Epithelial cell of esophagus (primary cell): ENCODE measurements around the gene CORO2B.

ENCODE experiments used
- DNase-seq: peaks from one replicate; pipeline ENCODE4 v3.0.0; 2010; ENCODE audit warnings: low read depth
- H3K4me3 ChIP-seq: 2 replicates; pipeline ENCODE4 v1.5.1; 2011; ENCODE audit warnings: mild to moderate bottlenecking, low read length, control low read depth
- CTCF ChIP-seq: IDR thresholded peaks from 2 replicates; pipeline ENCODE4 v1.5.1; 2011; ENCODE audit warnings: low read depth, mild to moderate bottlenecking, low read length, control low read depth, inconsistent platforms; ENCODE audit not compliant: insufficient read depth; ENCODE audit errors: missing control alignments

Gene CORO2B

GRCh38 chr15:68653031-68653635 lies 74.3 kb downstream of the CORO2B start:
- no peak overlapping the region for H3K4me3 ChIP-seq
- no peak for DNase-seq
- TF ChIP-seq CTCF: no peak

DNA sequence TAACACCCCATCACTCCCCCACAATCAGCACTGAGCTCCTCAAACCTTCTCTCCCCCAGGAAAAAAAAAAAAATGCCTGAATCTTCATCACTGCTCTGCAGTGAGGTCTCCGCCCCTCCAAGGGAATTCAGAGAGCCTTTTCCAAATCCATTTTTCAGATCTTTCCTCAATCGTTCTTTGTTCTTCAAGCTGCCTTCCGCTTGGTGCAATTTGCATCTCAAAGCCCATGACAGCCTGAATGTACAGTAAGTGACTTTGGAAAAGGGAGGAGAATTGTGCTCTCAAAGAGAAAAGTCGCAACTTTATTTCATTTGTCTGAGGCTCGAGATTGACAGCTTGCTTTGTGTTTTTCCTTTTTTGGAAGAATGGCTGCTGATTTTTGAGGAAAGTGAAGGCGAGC lies 75.0 kb downstream of the CORO2B start:
- TF ChIP-seq CTCF: no peak
- no peak for DNase-seq
- H3K4me3 ChIP-seq: no peak overlapping the region

GRCh38 chr15:68654786-68655560 lies 76.2 kb downstream of the CORO2B start:
- no peak for DNase-seq
- no peak overlapping the region for H3K4me3 ChIP-seq
- TF ChIP-seq CTCF: no peak

- no peak for DNase-seq
- no peak for TF ChIP-seq CTCF
- no peak overlapping the region for H3K4me3 ChIP-seq
Observed at GRCh38 chr15:68655686-68656437, 77.1 kb downstream of the CORO2B start.

DNA sequence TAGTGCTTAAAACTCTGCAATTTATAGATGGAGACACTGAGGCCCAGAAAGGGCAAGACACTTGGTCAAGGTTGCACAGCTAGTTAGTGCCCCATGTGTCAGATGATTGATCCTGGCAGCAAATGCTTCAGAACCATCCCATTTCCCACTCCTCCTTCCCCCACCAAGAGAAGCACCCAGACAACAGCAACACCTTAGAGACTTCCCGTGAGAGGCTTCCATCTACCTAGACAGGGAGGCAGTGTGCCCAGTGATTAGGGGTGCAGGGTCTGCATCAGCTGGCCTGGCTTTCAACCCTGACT lies 77.6 kb downstream of the CORO2B start:
- TF ChIP-seq CTCF: no peak
- no peak for DNase-seq
- no peak overlapping the region for H3K4me3 ChIP-seq

GRCh38 chr15:68658151-68658550 lies 79.4 kb downstream of the CORO2B start:
- no peak overlapping the region for H3K4me3 ChIP-seq
- DNase-seq: no peak
- TF ChIP-seq CTCF: no peak
